Epithelial cell of prostate (primary cell): Measurements from ENCODE around the gene TRANK1.
"Not testable (repeated sequence)": the region's sequence is repeated elsewhere in the genome, so short reads cannot be mapped to it uniquely, and the experiment has no call there.

ENCODE experiments used
- DNase-seq: peaks from one replicate; pipeline ENCODE4 v3.0.0-alpha.2; 2011; ENCODE audit warnings: low read depth, low spot score
- H3K27ac ChIP-seq: fragments of 450-650 bp; 2 replicates; pipeline ENCODE4 v1.5.1; 2017; ENCODE audit warnings: mild to moderate bottlenecking

Gene TRANK1

GRCh38 chr3:36944641-36945270 is at the start of gene TRANK1:
TRANK1 (minus strand) TSS chr3:36945054; CDS start chr3:36944809, 245 bp downstream.
- DNase-seq, result no peak
- no peak within 1 kb of the TSS for H3K27ac ChIP-seq

- DNase-seq, result peak; percentile 100
- H3K27ac ChIP-seq, result peak within 1 kb of the TSS; percentile 93
Measured at GRCh38 chr3:36993326-36994283, 48.8 kb upstream of the TRANK1 start, which contains the start of gene MLH1. MLH1 (plus strand) TSS chr3:36993518; CDS start chr3:36993548, 30 bp downstream.

- H3K27ac ChIP-seq, result peak within 1 kb of the TSS; percentile 93
- no peak for DNase-seq
Measured at GRCh38 chr3:36992806-36993325, 48.0 kb upstream of the TRANK1 start, which contains the start of gene EPM2AIP1. EPM2AIP1 (minus strand) TSS chr3:36993131; CDS start chr3:36993077, 54 bp downstream.

DNA sequence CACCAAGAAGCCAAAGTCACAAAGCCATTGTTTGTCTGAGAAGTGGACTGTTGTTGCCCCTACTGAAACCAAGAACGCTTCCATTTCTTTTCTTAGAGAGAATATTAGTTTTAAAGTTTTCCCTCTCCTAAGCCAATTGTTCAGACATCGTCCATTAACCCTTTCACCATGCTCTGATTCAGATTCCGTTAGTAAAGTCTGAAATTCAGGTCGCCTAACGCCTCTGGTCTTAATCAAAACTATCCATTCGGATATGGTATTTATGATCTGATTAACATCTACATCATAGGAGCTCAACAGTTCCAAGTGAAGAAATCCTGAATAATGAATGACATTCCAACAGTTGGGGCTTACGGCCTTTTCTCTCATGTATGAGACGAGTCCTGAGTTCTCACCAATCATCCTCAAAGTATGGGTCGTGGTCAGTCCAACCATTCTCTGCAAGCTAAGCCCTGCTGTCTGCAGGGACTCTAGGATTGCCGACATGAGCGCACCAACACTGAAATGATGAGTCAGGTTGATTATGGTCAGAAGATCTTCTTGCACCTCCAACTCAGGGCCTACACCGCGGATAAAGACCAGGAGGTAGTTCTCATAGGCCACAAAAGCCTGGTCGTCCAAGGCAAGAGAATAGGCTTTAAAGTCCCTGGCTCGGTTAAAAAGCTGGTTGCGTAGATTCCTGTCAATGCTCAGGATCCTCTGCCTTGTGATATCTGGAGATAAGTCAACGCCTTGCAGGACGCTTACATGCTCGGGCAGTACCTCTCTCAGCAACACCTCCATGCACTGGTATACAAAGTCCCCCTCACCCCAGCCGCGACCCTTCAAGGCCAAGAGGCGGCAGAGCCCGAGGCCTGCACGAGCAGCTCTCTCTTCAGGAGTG is 47.3 kb upstream of the TRANK1 start:
- peak overlapping the region; percentile 93 for H3K27ac ChIP-seq
- peak; percentile 8 for DNase-seq

DNA sequence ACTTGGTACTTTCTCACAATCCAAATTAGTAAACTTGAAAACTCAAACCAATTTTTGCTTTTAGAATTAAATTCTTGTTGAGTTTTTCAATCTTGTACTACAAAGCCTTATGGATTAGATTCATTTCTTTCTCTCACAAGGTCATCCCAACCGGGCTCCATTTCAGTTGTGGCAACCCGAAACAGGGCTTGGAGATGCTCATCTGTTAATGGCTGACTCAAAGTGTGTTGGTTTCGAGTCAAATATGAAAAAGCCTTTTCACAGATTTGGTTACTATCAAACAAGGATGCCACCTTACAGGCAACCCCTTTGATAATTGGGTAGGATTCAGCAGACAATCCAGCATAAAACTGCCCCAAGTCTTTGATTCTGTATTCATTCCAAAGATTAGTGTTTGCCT is 46.3 kb upstream of the TRANK1 start:
- no peak for DNase-seq

DNA sequence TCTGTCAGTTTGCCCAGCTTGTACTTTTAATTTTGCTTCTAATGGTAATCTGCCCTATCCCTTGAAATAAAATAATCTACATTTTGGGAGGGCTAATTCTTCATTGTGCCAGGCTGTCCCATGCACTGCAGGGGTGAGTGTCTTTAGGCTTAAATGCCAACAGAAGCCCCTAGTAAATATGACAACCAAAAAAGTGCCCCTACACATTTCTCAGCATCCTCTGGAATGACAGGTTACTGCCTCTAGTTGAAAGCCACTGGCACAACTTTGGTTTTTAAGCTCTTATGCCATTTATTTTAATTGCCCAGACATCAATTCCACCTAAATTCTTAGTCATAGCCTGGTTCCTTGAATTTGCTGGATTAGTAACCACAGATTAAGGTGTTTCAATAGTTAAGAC is 44.7 kb upstream of the TRANK1 start:
- DNase-seq, result no peak
- no peak overlapping the region for H3K27ac ChIP-seq

More for the DNA sequence above, 46.3 kb upstream of the TRANK1 start:
- H3K27ac ChIP-seq, result no peak overlapping the region

GRCh38 chr3:36989005-36989404 is 44.2 kb upstream of the TRANK1 start:
- DNase-seq, result no peak
- H3K27ac ChIP-seq, result no peak overlapping the region

DNA sequence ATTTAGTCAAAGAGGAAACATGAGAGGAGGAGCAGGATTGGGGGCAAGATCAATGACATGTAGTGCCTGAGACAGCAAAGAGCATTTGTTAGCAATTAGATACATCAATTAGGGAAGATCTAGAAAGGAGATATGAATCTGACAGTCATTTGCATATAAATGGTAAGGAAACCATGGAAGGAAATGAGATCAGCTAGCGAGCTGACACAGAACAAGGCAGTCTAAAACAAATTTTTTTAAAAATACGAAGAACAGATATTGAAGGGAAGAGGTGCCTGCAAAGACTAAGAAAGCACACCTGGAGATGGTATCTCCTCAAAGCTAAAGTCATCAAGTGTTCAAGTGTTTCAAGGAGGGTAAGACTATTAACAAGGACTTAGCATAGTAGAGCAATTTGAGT is 43.5 kb upstream of the TRANK1 start:
- DNase-seq, result no peak
- H3K27ac ChIP-seq, result no peak overlapping the region

- no peak for DNase-seq
- H3K27ac ChIP-seq, result no peak overlapping the region
Measured at GRCh38 chr3:36981006-36981405, 36.2 kb upstream of the TRANK1 start.

DNA sequence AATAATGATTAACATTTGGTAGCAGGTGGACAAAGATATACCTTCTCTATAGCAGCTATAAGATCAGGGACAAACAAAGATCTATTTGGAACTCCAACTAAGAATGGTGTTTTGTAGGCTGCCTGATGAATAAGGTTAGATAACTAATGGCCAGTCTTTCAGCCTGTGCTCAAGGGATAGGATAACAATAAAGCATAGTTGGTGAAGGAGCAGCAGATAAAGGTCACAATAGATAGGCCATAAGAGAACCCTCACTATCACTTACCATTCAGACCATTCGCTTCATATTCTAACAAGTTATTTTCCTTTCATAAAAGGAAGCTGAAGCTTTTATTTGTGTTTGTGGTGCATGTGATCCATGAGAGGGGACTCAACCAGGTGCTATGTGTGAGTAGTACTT is 28.3 kb upstream of the TRANK1 start:
- H3K27ac ChIP-seq, result no peak overlapping the region
- no peak for DNase-seq

GRCh38 chr3:36972163-36972562 is 27.3 kb upstream of the TRANK1 start:
- no peak overlapping the region for H3K27ac ChIP-seq
- DNase-seq, result no peak

- DNase-seq, result peak; percentile 91
- H3K27ac ChIP-seq, result peak overlapping the region; percentile 49
Measured at GRCh38 chr3:36969540-36970432, 24.9 kb upstream of the TRANK1 start.

- no peak for DNase-seq
- H3K27ac ChIP-seq, result peak overlapping the region; percentile 49
Measured at GRCh38 chr3:36969085-36969484, 24.2 kb upstream of the TRANK1 start.

DNA sequence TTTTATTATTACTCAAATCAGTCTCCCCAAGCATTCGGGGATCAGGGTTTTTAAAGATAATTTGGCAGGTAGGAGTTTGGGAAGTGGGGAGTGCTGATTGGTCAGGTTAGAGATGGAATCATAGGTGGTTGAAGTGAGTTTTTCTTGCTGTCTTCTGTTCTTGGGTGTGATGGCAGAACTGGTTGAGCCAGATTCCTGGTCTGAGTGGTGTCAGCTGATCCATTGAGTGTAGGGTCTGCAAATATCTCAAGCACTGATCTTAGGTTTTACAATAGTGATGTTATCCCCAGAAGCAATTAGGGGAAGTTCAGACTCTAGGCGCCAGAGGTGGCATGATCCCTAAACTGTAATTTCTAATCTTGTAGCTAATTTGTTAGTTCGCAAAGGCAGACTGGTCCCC is 20.6 kb upstream of the TRANK1 start:
- no peak overlapping the region for H3K27ac ChIP-seq
- DNase-seq, result peak; percentile 14

GRCh38 chr3:36964817-36965216 is 20.0 kb upstream of the TRANK1 start:
- no peak overlapping the region for H3K27ac ChIP-seq
- no peak for DNase-seq

- H3K27ac ChIP-seq, result no peak overlapping the region
- DNase-seq, result no peak
Measured at GRCh38 chr3:36964331-36964730, 19.5 kb upstream of the TRANK1 start.

- H3K27ac ChIP-seq, DNase-seq: not testable (repeated sequence)
Measured at GRCh38 chr3:36963008-36963407, 18.2 kb upstream of the TRANK1 start.

DNA sequence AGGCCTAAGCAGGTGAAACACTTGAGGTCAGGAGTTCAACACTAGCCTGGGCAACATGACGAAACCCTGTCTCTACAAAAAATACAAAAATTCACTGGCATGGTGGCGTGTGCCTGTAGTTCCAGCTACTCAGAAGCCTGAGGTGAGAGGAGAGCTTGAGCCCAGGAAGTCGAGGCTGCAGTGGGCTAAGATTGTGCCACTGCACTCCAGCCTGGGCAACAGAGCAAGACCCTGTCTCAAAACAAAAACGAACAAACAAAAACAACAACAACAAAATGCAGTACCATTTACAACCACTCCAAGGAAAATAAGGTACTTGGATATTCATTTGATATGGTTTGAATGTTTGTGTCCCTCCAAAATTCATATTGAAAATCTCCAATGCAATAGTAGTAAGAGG is 15.6 kb upstream of the TRANK1 start:
- no peak for DNase-seq
- no peak overlapping the region for H3K27ac ChIP-seq

DNA sequence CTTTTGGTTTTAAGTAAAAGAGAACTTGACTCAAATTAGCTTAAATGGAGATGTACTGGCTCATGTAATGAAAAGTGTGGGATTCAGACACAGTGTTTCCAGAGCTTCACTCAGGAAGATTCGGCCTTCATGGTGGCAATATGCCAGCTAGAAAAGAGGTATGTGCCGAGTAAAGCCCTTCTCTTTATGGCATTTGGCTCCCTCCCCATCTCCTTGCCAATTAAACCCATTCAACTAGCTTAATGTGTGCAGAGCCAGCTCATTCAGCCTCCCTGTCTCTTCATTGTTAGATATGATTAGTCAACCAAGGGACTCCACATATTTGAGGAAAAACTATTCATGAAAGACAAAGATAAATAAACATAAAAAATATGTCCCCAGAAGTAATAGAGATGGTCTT is 15.0 kb upstream of the TRANK1 start:
- no peak overlapping the region for H3K27ac ChIP-seq
- DNase-seq, result peak; percentile 24
